ENCODE results near the gene OLA1.

OLA1 gene

GRCh38 chr2:174210862-174211261 is 37.5 kb downstream of the OLA1 start:
- no peak overlapping the region for H3K4me3 ChIP-seq (IDR thresholded peaks at IDR 0.05; ENCODE audit: insufficient read depth, low read depth, low read length)
- H3K9ac ChIP-seq = no peak overlapping the region
- H4K20me1 ChIP-seq (ENCODE audit: insufficient read depth) = 0 out of 2 replicates have a peak, but pooled peaks cover 5% of the 10 kb centered on the region
- peaks cover 9% of the 10 kb centered on the region; the same call in 1 of the 2 replicates for H3K79me2 ChIP-seq (ENCODE audit: insufficient read depth, low read depth)
- no peak overlapping the region for H3K27ac ChIP-seq
- no peaks in the 10 kb centered on the region; the same call in 1 of the 2 replicates for H3K36me3 ChIP-seq (ENCODE audit: insufficient read depth)
- H2AFZ ChIP-seq (ENCODE audit: low read depth) = no peak overlapping the region
- H3K4me2 ChIP-seq = no peak overlapping the region
- H3K27me3 ChIP-seq (ENCODE audit: insufficient read depth, low read depth) = no peaks in the 10 kb centered on the region
- TF ChIP-seq, protein P1, sequence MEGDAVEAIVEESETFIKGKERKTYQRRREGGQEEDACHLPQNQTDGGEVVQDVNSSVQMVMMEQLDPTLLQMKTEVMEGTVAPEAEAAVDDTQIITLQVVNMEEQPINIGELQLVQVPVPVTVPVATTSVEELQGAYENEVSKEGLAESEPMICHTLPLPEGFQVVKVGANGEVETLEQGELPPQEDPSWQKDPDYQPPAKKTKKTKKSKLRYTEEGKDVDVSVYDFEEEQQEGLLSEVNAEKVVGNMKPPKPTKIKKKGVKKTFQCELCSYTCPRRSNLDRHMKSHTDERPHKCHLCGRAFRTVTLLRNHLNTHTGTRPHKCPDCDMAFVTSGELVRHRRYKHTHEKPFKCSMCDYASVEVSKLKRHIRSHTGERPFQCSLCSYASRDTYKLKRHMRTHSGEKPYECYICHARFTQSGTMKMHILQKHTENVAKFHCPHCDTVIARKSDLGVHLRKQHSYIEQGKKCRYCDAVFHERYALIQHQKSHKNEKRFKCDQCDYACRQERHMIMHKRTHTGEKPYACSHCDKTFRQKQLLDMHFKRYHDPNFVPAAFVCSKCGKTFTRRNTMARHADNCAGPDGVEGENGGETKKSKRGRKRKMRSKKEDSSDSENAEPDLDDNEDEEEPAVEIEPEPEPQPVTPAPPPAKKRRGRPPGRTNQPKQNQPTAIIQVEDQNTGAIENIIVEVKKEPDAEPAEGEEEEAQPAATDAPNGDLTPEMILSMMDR (conservative IDR thresholded peaks at IDR 0.05; ENCODE audit: low read depth, low read length) = no peak
- H3K4me1 ChIP-seq (ENCODE audit: low read depth, poor library complexity, severe bottlenecking) = no peaks in the 10 kb centered on the region

- H3K27ac ChIP-seq = no peak overlapping the region
- TF ChIP-seq, protein P1 (conservative IDR thresholded peaks at IDR 0.05; ENCODE audit: low read depth, low read length) = no peak
- H4K20me1 ChIP-seq (ENCODE audit: insufficient read depth) = 0 out of 2 replicates have a peak, but pooled peaks cover 5% of the 10 kb centered on the region
- H3K9ac ChIP-seq = no peak overlapping the region
- no peaks in the 10 kb centered on the region for H3K27me3 ChIP-seq (ENCODE audit: insufficient read depth, low read depth)
- no peak overlapping the region for H2AFZ ChIP-seq (ENCODE audit: low read depth)
- H3K4me1 ChIP-seq (ENCODE audit: low read depth, poor library complexity, severe bottlenecking) = no peaks in the 10 kb centered on the region
- H3K4me2 ChIP-seq = no peak overlapping the region
- no peaks in the 10 kb centered on the region for H3K36me3 ChIP-seq (ENCODE audit: insufficient read depth)
- H3K4me3 ChIP-seq (IDR thresholded peaks at IDR 0.05; ENCODE audit: insufficient read depth, low read depth, low read length) = no peak overlapping the region
- peaks cover 9% of the 10 kb centered on the region; the same call in 1 of the 2 replicates for H3K79me2 ChIP-seq (ENCODE audit: insufficient read depth, low read depth)
Observed at GRCh38 chr2:174209325-174209724, 39.0 kb downstream of the OLA1 start.

- no peaks in the 10 kb centered on the region for H3K36me3 ChIP-seq (ENCODE audit: insufficient read depth)
- H3K4me2 ChIP-seq = no peak overlapping the region
- H3K4me1 ChIP-seq (ENCODE audit: low read depth, poor library complexity, severe bottlenecking) = no peaks in the 10 kb centered on the region
- H3K27me3 ChIP-seq (ENCODE audit: insufficient read depth, low read depth) = no peaks in the 10 kb centered on the region
- TF ChIP-seq, protein P1 (conservative IDR thresholded peaks at IDR 0.05; ENCODE audit: low read depth, low read length) = no peak
- no peak overlapping the region for H3K9ac ChIP-seq
- H3K4me3 ChIP-seq (IDR thresholded peaks at IDR 0.05; ENCODE audit: insufficient read depth, low read depth, low read length) = no peak overlapping the region
- no peak overlapping the region for H3K27ac ChIP-seq
- H2AFZ ChIP-seq (ENCODE audit: low read depth) = no peak overlapping the region
- 0 out of 2 replicates have a peak, but pooled peaks cover 9% of the 10 kb centered on the region for H3K79me2 ChIP-seq (ENCODE audit: insufficient read depth, low read depth)
- 0 out of 2 replicates have a peak, but pooled peaks cover under 1% of the 10 kb centered on the region for H4K20me1 ChIP-seq (ENCODE audit: insufficient read depth)
Observed at GRCh38 chr2:174208026-174208425, 40.3 kb downstream of the OLA1 start.

GRCh38 chr2:174205562-174205961 is 42.8 kb downstream of the OLA1 start:
- Histone ChIP-seq H3K79me2 (ENCODE audit: insufficient read depth, low read depth) (0 out of 2 replicates have a peak, but pooled peaks cover 9% of the 10 kb centered on the region), H3K27ac (no peak overlapping the region), H3K4me2 (no peak overlapping the region), H2AFZ (ENCODE audit: low read depth) (no peak overlapping the region), H4K20me1 (ENCODE audit: insufficient read depth) (no peaks in the 10 kb centered on the region), H3K4me3 (IDR thresholded peaks at IDR 0.05; ENCODE audit: insufficient read depth, low read depth, low read length) (no peak overlapping the region), H3K27me3 (ENCODE audit: insufficient read depth, low read depth) (no peaks in the 10 kb centered on the region), H3K4me1 (ENCODE audit: low read depth, poor library complexity, severe bottlenecking) (no peaks in the 10 kb centered on the region), H3K36me3 (ENCODE audit: insufficient read depth) (no peaks in the 10 kb centered on the region), H3K9ac (no peak overlapping the region)
- TF ChIP-seq, protein P1 (conservative IDR thresholded peaks at IDR 0.05; ENCODE audit: low read depth, low read length) = no peak

Measured in KMS-11 (cell line).